OCI-M2 (cell line): ENCODE results near the gene STC2.

ENCODE experiments used
- DNase-seq: peaks from one replicate; lab custom pipeline; 2025; ENCODE audit not compliant: unreplicated experiment; lab: John Stamatoyannopoulos, UW

Gene STC2

DNA sequence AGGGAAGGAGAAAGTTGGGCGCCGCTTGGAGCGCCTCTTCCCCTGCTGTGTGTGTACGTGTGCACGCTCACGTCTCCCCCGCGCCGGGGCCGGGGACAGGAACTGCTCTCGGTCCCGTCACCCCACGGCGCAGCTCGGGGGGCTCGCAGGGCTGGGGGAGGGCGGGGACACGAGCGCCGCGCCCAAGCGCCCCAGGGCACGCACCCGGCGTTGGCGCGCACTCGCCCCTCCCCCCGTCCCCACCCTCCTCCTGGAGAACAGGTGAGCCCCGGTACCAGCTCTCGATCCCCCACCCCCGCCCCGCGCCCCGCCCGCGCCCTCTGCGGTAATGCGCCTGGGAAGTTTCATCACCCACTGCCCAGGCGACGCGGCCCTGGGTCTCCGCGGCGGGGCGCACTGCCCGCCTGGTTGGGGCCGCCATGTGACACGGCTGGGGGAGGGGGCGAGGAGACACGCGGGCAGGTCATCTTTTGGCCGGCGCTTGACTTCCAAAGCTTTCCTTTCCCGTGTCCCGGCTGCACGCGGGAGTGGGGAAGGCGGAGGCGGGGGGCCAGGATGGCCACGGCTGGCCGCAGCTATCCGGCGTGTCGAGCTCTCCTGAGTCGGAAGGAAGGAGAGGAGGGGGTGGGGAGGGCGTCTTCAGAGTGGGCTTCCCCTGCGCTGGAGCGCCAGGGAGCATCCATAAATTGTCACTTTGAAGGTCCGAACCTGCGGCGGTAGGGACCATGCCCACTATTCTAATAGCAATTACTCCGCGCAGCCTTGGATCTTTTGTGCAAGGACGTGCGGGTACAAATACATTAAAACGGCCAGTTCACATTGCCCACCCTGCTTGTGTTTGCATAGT is 1.5 kb upstream of the STC2 start:
- no peak for DNase-seq

- no peak for DNase-seq
Measured at GRCh38 chr5:173328844-173329490, 753 bp upstream of the STC2 start.

GRCh38 chr5:173327084-173327947 is 898 bp downstream of the STC2 start:
- DNase-seq = no peak

GRCh38 chr5:173326501-173326960 is 1.7 kb downstream of the STC2 start:
- DNase-seq = no peak

DNA sequence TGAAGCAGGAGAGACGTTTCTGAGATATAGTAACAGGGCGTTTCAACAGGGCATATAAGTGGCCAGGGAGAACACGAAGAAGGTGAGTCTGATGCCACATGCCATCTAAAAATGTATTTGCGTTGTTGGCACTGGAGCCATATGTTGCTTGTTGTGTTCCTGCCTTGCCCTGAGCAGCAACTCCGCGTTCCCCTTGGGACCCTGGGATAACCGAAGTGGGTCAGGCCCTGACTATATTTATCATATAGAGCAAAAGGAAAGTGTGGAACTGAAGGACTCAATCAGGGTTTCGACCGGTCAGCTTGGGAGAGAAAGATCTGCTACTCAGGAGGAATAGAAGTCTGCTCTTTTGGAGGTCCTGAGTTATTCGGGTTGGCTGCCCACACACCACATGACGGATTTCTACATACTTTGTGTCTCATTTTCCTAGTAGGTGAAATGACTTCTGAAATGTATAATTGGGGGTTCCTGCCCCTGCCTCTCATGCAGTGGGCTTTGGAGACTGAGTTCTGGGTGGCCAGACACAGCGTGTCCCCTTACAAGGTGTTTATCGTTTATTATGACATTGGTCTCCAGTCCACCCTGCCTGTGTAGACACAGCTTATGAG is 3.0 kb downstream of the STC2 start:
- no peak for DNase-seq

GRCh38 chr5:173324115-173325001 is 3.9 kb downstream of the STC2 start:
- no peak for DNase-seq

- no peak for DNase-seq
Measured at GRCh38 chr5:173323799-173324114, 4.5 kb downstream of the STC2 start.

- DNase-seq = no peak
Measured at GRCh38 chr5:173323106-173323798, 5.0 kb downstream of the STC2 start.

- DNase-seq = no peak
Measured at GRCh38 chr5:173321886-173322285, 6.3 kb downstream of the STC2 start.

DNA sequence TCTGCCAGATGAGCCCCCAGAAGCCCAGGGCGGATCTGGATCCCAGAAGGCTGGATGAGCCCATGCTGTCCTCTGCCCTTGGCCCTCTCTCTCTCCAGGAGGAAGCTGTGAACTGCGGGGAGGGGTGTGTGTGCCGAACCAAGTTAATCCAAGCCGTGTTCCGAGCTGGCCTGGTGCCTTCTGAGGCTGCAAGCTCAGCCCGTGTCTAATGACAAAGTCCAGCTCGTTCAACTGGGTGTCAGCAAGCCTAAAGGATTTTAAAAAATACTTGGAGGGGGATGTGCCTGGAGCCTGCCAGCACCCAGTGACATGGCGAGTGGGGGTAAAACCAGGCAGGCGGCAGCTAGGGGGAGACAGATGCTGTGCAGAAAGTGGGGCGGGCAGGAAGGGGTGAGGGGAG is 8.0 kb downstream of the STC2 start:
- DNase-seq = no peak

DNA sequence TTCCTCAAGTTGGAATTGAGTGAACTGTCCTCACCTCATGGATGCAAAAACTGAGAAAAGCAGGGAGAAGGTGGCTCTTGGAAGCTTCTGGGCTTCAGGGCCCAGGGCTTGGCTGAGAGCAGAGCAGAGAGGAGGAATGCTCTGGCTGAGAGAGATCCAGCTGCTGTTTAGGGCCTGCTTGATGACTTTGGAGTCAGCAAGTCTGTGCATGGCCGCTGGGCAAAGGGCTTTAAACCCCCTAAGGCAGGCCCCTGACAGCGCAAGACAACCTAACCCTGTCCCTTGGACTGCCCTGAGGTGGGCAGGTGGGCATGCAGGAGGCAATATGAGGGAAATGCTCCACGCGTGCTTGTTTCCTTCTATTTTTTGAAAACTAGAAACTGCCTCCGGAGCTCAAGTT is 8.6 kb downstream of the STC2 start:
- no peak for DNase-seq

DNA sequence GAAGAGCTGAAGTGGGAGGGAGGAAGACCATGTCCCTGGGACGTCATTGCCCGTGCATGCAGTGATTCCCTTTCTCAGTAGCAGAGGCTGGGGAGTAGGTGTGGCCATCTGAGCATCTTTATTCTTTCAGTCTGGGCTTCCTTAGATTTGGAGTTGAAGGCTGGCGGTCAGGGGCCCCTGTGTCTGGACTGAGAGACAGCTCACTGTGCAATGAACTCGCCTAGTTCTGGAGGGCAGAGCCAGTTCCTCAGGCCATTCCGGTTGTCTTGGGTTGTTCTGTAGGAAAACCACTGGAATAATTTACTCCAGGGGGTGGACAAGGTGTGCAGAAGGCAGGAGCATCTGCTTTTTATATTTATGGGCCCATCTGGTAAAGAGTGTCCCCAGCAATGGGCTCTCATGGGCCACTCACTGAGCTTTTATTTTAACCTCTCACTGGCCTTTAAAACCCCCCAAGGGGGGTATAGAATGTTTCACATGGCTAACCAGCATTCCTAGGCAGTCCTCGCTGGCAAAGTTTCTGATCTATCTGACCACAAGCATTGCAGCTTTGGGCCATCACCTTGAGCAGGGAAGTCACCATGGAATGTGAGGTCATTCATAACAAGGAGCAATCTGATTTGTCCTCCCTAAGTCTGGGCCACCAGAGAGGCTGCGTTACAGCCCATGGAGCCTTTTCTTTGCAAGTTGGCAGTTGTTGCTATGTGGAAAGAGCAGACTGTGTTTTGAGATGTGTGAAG is 9.2 kb downstream of the STC2 start:
- no peak for DNase-seq

DNA sequence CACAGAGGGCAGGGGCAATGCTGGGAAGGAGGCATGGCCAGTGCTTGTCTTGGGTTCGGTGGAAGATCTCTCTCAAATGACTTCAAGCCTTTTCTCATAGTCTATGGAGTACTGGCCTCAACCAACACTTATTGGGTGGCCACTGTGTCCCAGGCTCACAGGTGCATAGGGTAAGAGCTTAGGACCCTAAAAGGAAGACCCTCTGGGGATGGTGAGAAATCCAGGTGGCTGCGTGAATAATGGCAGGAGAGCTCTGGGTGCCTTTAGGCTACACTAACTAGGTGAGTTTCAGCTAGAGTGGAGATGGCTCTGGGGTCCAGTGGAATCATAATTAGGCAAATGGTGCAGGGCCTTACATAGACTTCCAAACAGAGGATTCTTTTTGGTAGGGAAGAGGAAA is 9.9 kb downstream of the STC2 start:
- DNase-seq = no peak

- DNase-seq = no peak
Measured at GRCh38 chr5:173317852-173318251, 10.4 kb downstream of the STC2 start.

- no peak for DNase-seq
Measured at GRCh38 chr5:173317091-173317730, 11.0 kb downstream of the STC2 start.

DNA sequence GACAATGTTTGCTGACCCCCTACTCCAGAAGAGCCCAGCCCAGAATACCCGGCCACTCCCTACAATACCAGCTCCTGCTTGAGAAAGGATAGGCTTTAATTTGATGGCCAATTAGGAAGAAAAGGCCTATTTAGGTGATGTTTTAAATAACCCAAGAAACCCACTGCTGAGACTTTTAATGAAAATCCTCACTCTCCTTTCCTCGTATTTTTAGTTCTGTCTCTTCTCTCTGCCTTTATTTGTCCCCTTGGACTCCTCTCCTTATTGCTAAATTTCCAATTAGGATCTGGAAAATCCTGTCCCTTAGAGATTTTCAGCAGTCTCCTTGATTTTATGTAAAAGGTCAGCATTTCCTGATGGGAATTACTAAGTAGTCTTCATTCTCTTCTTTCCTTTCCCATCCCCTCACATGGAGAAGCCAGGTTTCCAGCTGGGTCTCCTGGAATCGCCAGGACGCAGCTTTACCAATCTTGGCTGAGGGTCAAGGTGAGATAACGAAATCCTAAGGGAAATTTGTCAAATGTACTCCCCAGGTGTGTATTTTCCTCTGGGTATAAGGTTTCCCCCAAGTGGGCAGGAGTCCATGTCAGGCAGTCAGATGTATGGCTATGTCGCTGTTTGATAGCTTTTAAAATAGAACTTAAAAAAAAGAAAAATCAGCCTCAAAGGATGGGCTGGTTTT is 11.7 kb downstream of the STC2 start:
- DNase-seq = no peak

- no peak for DNase-seq
Measured at GRCh38 chr5:173315495-173316338, 12.5 kb downstream of the STC2 start.
